ENCODE measurements around the gene SKIC8.

Gene SKIC8

GRCh38 chr15:78299101-78299930, at the start of gene SKIC8:
TSS of gene SKIC8 (minus strand) at chr15:78299609. CDS start at chr15:78295686, 3,923 bp downstream.
- peak; percentile 94 for DNase-seq (ENCODE audit: low spot score)
- TF ChIP-seq CTCF (IDR thresholded peaks at IDR 0.05; ENCODE audit: extremely low read depth, missing control alignments) = no peak

GRCh38 chr15:78347586-78348543, 48.5 kb upstream of the SKIC8 start:
- no peak for DNase-seq (ENCODE audit: low spot score)
- no peak for TF ChIP-seq CTCF (IDR thresholded peaks at IDR 0.05; ENCODE audit: extremely low read depth, missing control alignments)

GRCh38 chr15:78345396-78346125, 46.2 kb upstream of the SKIC8 start:
- no peak for TF ChIP-seq CTCF (IDR thresholded peaks at IDR 0.05; ENCODE audit: extremely low read depth, missing control alignments)
- DNase-seq (ENCODE audit: low spot score) = no peak

- no peak for TF ChIP-seq CTCF (IDR thresholded peaks at IDR 0.05; ENCODE audit: extremely low read depth, missing control alignments)
- no peak for DNase-seq (ENCODE audit: low spot score)
Measured at GRCh38 chr15:78343276-78344060, 44.1 kb upstream of the SKIC8 start.

GRCh38 chr15:78342021-78342420, 42.6 kb upstream of the SKIC8 start:
- DNase-seq (ENCODE audit: low spot score) = no peak

More at GRCh38 chr15:78342021-78342420, 42.6 kb upstream of the SKIC8 start:
- TF ChIP-seq CTCF (IDR thresholded peaks at IDR 0.05; ENCODE audit: extremely low read depth, missing control alignments) = no peak
